Measurements from ENCODE around the gene ATP11A. TPM values are rescaled to one million over a fixed set of nuclear protein-coding genes. Genes with fewer than 3 reads are reported as not detected.

The ATP11A gene
- total RNA-seq, 1 experiment from 2014 or later, result 8.7 TPM

- Histone ChIP-seq H3K9me3 (ENCODE audit: low read length) (no peaks in the 10 kb centered on the region), H3K27ac (ENCODE audit: low read length) (no peak overlapping the region), H2AFZ (ENCODE audit: low read length) (no peak overlapping the region), H3K4me1 (ENCODE audit: insufficient read depth, low read length) (no peaks in the 10 kb centered on the region), H3K79me2 (ENCODE audit: low read length) (no peaks in the 10 kb centered on the region), H3K4me2 (ENCODE audit: low read length) (no peak overlapping the region), H3K9me2 (replicated peaks; ENCODE audit: low read length) (no peaks in the 10 kb centered on the region), H3K36me3 (ENCODE audit: low read depth, low read length) (no peaks in the 10 kb centered on the region), H3K4me3 (ENCODE audit: low read length) (no peak overlapping the region), H3F3A (ENCODE audit: low read length, unreplicated experiment) (no peaks in the 10 kb centered on the region), H4K20me1 (ENCODE audit: low read length) (no peaks in the 10 kb centered on the region), H3K9ac (ENCODE audit: low read length) (no peak overlapping the region), H3K27me3 (ENCODE audit: low read length) (no peaks in the 10 kb centered on the region)
- DNase-seq, result no peak
- TF ChIP-seq EZH2phosphoT487 (IDR thresholded peaks at IDR 0.05; ENCODE audit: borderline replicate concordance, low read length) (no peak), EZH2 (IDR thresholded peaks at IDR 0.05; ENCODE audit: low read length, unreplicated experiment) (no peak), CTCF (conservative IDR thresholded peaks at IDR 0.05; ENCODE audit: low read depth, low read length) (no peak)
- intact Hi-C loops (cut with micrococcal nuclease), result no loop called here
- no peak for ATAC-seq
- BruUV-seq (replicated peaks), result no TSS peak
- CTCF ChIA-PET, result no interaction called here
- POLR2A ChIA-PET (ENCODE audit: unreplicated experiment), result no interaction called here
These were observed 90.2 kb downstream of the ATP11A start for GRCh38 chr13:112779856-112780604.

DNA sequence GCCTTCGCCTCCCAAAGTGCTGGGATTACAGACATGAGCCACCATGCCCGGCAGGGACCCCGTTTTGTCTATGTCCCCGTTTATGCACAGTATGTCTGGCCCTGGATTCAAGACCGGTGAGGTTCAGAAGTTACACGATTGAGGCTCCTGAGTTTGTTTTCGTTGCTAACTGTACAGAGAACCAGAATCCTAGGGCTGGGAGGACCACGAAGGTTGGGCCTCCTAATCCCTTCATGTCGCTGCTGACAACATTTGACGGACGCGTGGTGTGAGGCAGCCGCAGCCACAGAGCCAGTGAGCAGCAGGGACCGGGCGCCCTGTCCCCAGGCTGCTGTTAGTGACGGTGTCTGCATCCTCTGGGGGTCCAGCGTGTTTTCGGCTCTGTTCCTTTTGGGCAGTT lies 91.4 kb downstream of the ATP11A start:
- no peaks in the 10 kb centered on the region for H3K79me2 ChIP-seq (ENCODE audit: low read length)
- no peaks in the 10 kb centered on the region for H3K9me2 ChIP-seq (replicated peaks; ENCODE audit: low read length)
- no peaks in the 10 kb centered on the region for H3K4me1 ChIP-seq (ENCODE audit: insufficient read depth, low read length)
- no TSS peak for BruUV-seq (replicated peaks)
- intact Hi-C loops (cut with micrococcal nuclease), result no loop called here
- ChIA-PET POLR2A (ENCODE audit: unreplicated experiment) (no interaction called here), CTCF (no interaction called here)
- no peak overlapping the region for H3K4me2 ChIP-seq (ENCODE audit: low read length)
- no peak for DNase-seq
- H3K9me3 ChIP-seq (ENCODE audit: low read length), result no peaks in the 10 kb centered on the region
- no peak overlapping the region for H3K27ac ChIP-seq (ENCODE audit: low read length)
- no peaks in the 10 kb centered on the region for H3K27me3 ChIP-seq (ENCODE audit: low read length)
- no peaks in the 10 kb centered on the region for H3F3A ChIP-seq (ENCODE audit: low read length, unreplicated experiment)
- no peak overlapping the region for H2AFZ ChIP-seq (ENCODE audit: low read length)
- no peaks in the 10 kb centered on the region for H3K36me3 ChIP-seq (ENCODE audit: low read depth, low read length)
- no peak overlapping the region for H3K9ac ChIP-seq (ENCODE audit: low read length)
- TF ChIP-seq CTCF (conservative IDR thresholded peaks at IDR 0.05; ENCODE audit: low read depth, low read length), result no peak
- no peak for TF ChIP-seq EZH2 (IDR thresholded peaks at IDR 0.05; ENCODE audit: low read length, unreplicated experiment)
- no peak for TF ChIP-seq EZH2phosphoT487 (IDR thresholded peaks at IDR 0.05; ENCODE audit: borderline replicate concordance, low read length)
- H4K20me1 ChIP-seq (ENCODE audit: low read length), result no peaks in the 10 kb centered on the region
- ATAC-seq, result no peak
- no peak overlapping the region for H3K4me3 ChIP-seq (ENCODE audit: low read length)

GRCh38 chr13:112781881-112782361 lies 92.1 kb downstream of the ATP11A start:
- Histone ChIP-seq H3K4me2 (ENCODE audit: low read length) (no peak overlapping the region), H3K9me3 (ENCODE audit: low read length) (no peaks in the 10 kb centered on the region), H3K9ac (ENCODE audit: low read length) (no peak overlapping the region), H3K4me1 (ENCODE audit: insufficient read depth, low read length) (no peaks in the 10 kb centered on the region), H4K20me1 (ENCODE audit: low read length) (no peaks in the 10 kb centered on the region), H3K4me3 (ENCODE audit: low read length) (no peak overlapping the region), H3F3A (ENCODE audit: low read length, unreplicated experiment) (no peaks in the 10 kb centered on the region), H2AFZ (ENCODE audit: low read length) (no peak overlapping the region), H3K79me2 (ENCODE audit: low read length) (no peaks in the 10 kb centered on the region), H3K27me3 (ENCODE audit: low read length) (no peaks in the 10 kb centered on the region), H3K27ac (ENCODE audit: low read length) (no peak overlapping the region), H3K9me2 (replicated peaks; ENCODE audit: low read length) (no peaks in the 10 kb centered on the region), H3K36me3 (ENCODE audit: low read depth, low read length) (no peaks in the 10 kb centered on the region)
- ATAC-seq (no peak), DNase-seq (no peak)
- ChIA-PET POLR2A (ENCODE audit: unreplicated experiment) (no interaction called here), CTCF (no interaction called here)
- intact Hi-C loops (cut with micrococcal nuclease), result no loop called here
- no TSS peak for BruUV-seq (replicated peaks)
- no peak for TF ChIP-seq CTCF (conservative IDR thresholded peaks at IDR 0.05; ENCODE audit: low read depth, low read length)
- TF ChIP-seq EZH2 (IDR thresholded peaks at IDR 0.05; ENCODE audit: low read length, unreplicated experiment), result no peak
- TF ChIP-seq EZH2phosphoT487 (IDR thresholded peaks at IDR 0.05; ENCODE audit: borderline replicate concordance, low read length), result no peak
